HG02623 (cell line): ENCODE measurements around the gene CNTFR.

Source experiments
- ATAC-seq: cut with Tn5 transposase; IDR thresholded peaks from one replicate; pipeline ENCODE4 v1.9.1; 2021; ENCODE audit warnings: moderate library complexity; ENCODE audit not compliant: unreplicated experiment

CNTFR gene

DNA sequence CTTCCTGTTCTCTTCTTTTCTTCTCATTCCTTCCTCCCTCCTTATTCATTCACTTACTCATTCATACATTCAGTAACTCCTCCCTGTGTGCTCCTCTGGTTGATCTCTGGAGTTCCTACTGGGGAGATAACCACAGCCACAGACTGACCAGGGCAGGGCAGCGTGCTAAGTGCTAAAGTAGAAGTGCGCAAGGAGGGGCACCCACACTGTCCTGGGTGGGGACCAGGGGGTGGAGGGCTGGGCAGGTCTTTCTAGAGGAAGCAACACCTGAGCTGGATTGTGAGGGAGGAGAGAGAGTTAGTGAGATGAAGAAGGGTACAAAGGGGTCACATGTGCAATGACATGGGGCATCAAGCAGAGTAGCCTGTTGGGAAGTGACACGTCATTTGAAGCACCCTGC lies 80.6 kb downstream of the CNTFR start:
- no peak for ATAC-seq

DNA sequence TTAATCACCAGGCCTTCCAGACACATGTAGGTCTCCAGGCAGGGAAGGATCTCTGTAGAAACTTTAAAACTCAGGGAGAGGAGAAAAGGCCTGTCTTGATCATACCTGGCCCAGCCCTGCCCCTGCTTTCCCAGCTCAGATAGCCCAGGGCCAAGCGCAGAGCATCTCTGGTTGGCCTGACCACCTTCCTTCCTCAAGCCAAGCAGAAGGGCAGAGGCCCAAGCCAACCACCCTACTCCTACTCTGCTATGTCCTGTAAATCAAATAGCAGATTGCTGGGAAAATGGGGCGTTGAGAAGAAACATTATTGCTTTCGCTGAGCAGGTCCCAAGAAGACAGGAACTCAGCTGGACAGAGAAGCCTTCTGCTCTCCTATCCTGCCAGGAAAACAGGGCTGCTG lies 81.1 kb downstream of the CNTFR start:
- ATAC-seq: no peak

- ATAC-seq: no peak
These were observed 81.6 kb downstream of the CNTFR start for GRCh38 chr9:34507966-34508365.

DNA sequence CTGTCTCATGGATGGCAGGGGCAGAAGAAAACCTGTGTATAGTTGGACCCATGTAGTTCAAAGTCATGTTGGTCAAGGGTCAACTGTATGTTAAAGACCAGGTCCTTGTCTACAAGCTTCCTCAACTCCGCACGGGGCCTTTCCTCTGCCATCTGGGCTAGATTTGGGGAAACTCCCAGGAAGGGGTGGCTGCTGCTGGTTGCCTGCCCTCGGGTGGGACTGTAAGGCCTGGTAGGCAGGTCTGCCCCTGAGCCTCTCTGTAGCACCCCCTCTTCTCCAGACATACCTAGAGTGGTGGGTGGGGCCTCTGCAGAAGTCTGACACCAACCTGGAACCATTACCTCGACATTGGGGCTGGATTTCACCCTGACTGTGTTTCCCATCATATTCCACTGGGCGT lies 82.0 kb downstream of the CNTFR start:
- ATAC-seq: no peak

GRCh38 chr9:34506623-34507022 lies 82.9 kb downstream of the CNTFR start:
- no peak for ATAC-seq

DNA sequence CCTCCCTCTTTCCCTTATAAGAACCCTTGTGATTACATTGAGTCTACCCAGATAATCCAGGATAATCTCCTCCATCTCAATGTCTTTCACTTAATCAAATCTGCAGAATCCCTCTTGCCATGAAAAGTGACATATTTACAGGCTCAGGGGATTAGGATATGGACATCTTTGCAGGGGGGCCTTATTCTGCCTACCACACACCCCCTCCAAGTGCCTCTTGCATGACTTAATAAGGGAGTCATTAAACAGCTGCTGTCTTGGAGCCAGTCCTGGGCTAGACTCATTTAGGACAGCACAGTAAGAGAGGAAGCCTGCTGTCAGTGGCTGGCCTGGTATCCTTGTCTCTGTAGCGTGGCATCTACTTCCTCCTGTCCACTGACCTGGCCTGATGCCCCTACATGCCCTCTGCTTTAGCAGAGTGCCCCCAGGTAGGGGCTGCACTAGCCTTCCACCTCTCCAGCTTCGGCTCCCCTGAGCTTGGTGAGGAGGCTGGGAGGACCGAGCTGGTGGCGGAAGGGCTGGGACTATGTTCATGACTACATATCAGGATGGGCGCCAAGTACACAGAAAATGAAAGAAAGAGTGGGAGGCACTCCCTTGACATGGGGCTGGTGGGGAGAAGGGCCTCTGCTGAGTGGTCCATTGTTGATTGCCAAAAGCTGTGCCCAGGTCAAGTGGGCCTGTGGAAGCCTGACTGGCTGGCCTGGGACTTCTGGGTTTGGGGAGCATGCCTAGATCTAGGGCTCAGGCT lies 84.0 kb downstream of the CNTFR start:
- ATAC-seq: no peak

- no peak for ATAC-seq
These were observed 86.1 kb downstream of the CNTFR start for GRCh38 chr9:34503406-34503805.

DNA sequence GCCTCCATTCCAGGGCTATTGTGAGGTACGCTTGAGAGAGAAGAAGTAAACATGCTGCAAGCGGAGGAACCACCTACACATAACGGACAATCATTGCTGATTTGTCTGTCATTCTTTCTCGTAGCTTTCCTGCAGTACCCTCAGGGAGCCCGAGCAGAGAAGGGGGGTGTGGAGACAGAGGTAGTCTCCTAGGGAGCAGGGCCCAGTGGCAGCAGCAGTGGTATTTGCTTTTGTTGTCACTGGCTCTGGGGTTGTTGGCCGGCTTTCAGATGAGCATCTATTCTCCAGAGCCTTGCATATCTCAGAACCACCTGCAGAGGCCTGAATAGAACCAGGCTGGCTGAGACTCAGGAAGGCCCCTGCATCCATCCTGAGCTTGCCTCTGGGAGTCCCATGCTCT lies 86.6 kb downstream of the CNTFR start:
- ATAC-seq: no peak

- no peak for ATAC-seq
These were observed 87.1 kb downstream of the CNTFR start for GRCh38 chr9:34502471-34502870.

DNA sequence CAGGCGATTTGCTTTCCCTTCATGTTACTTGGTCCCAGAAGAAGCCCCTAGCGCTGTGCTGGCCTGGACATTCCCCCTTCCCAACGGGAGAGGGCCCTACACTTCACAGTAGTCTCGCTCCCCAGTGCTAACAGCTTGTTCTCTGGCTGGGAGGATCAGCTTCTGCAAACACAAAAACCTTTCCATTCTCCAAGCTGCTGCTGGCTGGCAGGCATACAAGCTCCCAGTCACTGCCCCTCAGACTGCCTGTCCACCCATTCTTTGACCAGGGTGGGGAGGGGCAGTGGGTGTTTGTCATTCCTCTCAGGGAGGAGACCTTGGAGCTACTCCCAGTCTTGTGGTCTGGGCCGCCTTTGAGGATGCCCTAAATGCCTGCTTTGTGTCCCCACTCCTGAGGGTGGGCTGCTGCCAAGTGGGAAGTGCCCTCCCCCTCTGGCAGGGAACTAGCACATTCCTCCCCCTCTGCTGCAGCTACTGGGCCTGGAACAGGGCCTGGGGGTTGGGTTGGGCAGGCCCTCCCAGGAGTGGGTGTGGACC lies 87.6 kb downstream of the CNTFR start:
- ATAC-seq: no peak
